Measurements from ENCODE around the gene NR2E1.

DNA sequence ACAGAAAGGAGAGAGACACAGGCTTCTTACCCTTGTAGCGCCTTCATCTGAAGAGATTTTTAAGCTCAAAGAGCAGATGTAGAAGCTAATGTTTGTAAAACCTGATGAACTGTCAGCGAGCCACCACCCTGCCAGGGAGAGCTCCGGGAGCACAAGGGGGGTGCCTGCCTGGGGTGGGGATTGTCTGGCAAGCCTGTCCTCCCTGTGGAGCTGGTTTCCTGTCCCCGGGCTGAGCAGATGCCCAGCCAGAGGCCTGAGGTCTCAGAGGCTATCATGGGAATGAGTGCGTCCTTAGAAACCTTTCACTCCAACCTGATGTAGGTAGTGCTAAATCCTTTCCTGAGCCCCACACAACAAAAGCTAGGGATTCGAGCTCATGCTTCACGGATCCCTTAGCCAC is 41.9 kb upstream of the NR2E1 start:
- TF ChIP-seq, protein P1, sequence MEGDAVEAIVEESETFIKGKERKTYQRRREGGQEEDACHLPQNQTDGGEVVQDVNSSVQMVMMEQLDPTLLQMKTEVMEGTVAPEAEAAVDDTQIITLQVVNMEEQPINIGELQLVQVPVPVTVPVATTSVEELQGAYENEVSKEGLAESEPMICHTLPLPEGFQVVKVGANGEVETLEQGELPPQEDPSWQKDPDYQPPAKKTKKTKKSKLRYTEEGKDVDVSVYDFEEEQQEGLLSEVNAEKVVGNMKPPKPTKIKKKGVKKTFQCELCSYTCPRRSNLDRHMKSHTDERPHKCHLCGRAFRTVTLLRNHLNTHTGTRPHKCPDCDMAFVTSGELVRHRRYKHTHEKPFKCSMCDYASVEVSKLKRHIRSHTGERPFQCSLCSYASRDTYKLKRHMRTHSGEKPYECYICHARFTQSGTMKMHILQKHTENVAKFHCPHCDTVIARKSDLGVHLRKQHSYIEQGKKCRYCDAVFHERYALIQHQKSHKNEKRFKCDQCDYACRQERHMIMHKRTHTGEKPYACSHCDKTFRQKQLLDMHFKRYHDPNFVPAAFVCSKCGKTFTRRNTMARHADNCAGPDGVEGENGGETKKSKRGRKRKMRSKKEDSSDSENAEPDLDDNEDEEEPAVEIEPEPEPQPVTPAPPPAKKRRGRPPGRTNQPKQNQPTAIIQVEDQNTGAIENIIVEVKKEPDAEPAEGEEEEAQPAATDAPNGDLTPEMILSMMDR (IDR thresholded peaks at IDR 0.05 in 8 of 11, conservative IDR thresholded peaks at IDR 0.05 in 3 of 11) = no peak
- TF ChIP-seq POLR2A (IDR thresholded peaks at IDR 0.05) (no peak), POLR2AphosphoS5 (IDR thresholded peaks at IDR 0.05) (no peak)

Measured in spleen (tissue), 7 donors.